IMR-90 (cell line): ENCODE measurements around the gene SLC25A6. TPM values are rescaled to one million over a fixed set of nuclear protein-coding genes. Genes with fewer than 3 reads are reported as not detected.

Source experiments
- ATAC-seq: fragments of 200-7000 bp; cut with Tn5 transposase; 2 replicates; pipeline ENCODE4 v1.9.1; 2020; ENCODE audit warnings: low read depth, mild to moderate bottlenecking, moderate library complexity
- BruUV-seq: library from RNA; stranded (reverse); fragments of 400-500 nt; replicated peaks from 2 replicates; lab custom pipeline; 2021; lab: Mats Ljungman, UMichigan
- CTCF ChIA-PET: fragments of 300-600 bp; formaldehyde crosslinking; extraction: SDS; loops from one replicate; lab custom pipeline; 2021; ENCODE audit warnings: antibody characterized with exemption; lab: Yijun Ruan, JAX
- POLR2A ChIA-PET: fragments of 300-600 bp; sonication (Branson Sonifier 250); formaldehyde crosslinking; loops from one replicate; lab custom pipeline; 2022; ENCODE audit warnings: antibody characterized with exemption; ENCODE audit not compliant: unreplicated experiment; lab: Charles Lee
- DNase-seq: peaks from one replicate; pipeline ENCODE4 v3.0.0; 2013
- H2AFZ ChIP-seq: replicated peaks from 2 replicates; pipeline ENCODE3; 2013; ENCODE audit warnings: low read length, mild to moderate bottlenecking; ENCODE audit not compliant: poor library complexity
- H2AK5ac ChIP-seq: 2 replicates; pipeline ENCODE4 v1.6.1; 2013; ENCODE audit warnings: low read depth, low read length, inconsistent platforms
- H2AK9ac ChIP-seq: replicated peaks from 2 replicates; pipeline ENCODE3; 2013; ENCODE audit warnings: mild to moderate bottlenecking, low read depth, low read length, moderate library complexity; ENCODE audit not compliant: poor library complexity
- H2BK120ac ChIP-seq: 2 replicates; pipeline ENCODE4 v1.6.1; 2013; ENCODE audit warnings: low read depth, low read length, inconsistent platforms
- H2BK15ac ChIP-seq: 3 replicates; pipeline ENCODE4 v1.6.1; 2013; ENCODE audit warnings: low read depth, low read length, inconsistent platforms
- H2BK20ac ChIP-seq: 2 replicates; pipeline ENCODE4 v1.6.1; 2013; ENCODE audit warnings: low read depth, mild to moderate bottlenecking, inconsistent platforms, low read length, moderate library complexity
- H2BK5ac ChIP-seq: 2 replicates; pipeline ENCODE4 v1.6.1; 2013; ENCODE audit warnings: mild to moderate bottlenecking, low read depth, low read length, inconsistent platforms; ENCODE audit not compliant: poor library complexity, severe bottlenecking
- H3K14ac ChIP-seq: replicated peaks from 2 replicates; pipeline ENCODE4 v1.6.1; 2013; ENCODE audit warnings: low read depth, low read length, inconsistent platforms
- H3K18ac ChIP-seq: 2 replicates; pipeline ENCODE4 v1.6.1; 2013; ENCODE audit warnings: low read depth, low read length, control low read depth
- H3K23ac ChIP-seq: 2 replicates; pipeline ENCODE4 v1.6.1; 2013; ENCODE audit warnings: low read depth, low read length, inconsistent platforms
- H3K27ac ChIP-seq: 2 replicates; pipeline ENCODE4 v1.5.1; 2013; ENCODE audit warnings: mild to moderate bottlenecking, control low read depth, low read length; ENCODE audit not compliant: insufficient read depth
- H3K27me3 ChIP-seq: 2 replicates; pipeline ENCODE4 v1.6.1; 2013; ENCODE audit warnings: low read length; ENCODE audit not compliant: control insufficient read depth, insufficient read depth
- H3K36me3 ChIP-seq: 2 replicates; pipeline ENCODE4 v1.6.1; 2013; ENCODE audit warnings: low read length, mixed read lengths; ENCODE audit not compliant: control insufficient read depth, insufficient read depth
- H3K4ac ChIP-seq: 2 replicates; pipeline ENCODE4 v1.6.1; 2013; ENCODE audit warnings: low read depth, low read length, inconsistent platforms
- H3K4me1 ChIP-seq: 2 replicates; pipeline ENCODE4 v1.6.1; 2013; ENCODE audit warnings: low read length, mixed read lengths; ENCODE audit not compliant: control insufficient read depth, insufficient read depth
- H3K4me2 ChIP-seq: 2 replicates; pipeline ENCODE4 v1.6.1; 2013; ENCODE audit warnings: low read depth, mild to moderate bottlenecking, control low read depth, low read length, moderate library complexity
- H3K4me3 ChIP-seq: 2 replicates; pipeline ENCODE4 v1.5.1; 2013; ENCODE audit warnings: low read depth, mild to moderate bottlenecking, control low read depth, low read length, moderate library complexity; ENCODE audit not compliant: insufficient read depth
- H3K56ac ChIP-seq: 2 replicates; pipeline ENCODE4 v1.6.1; 2013; ENCODE audit warnings: low read length, inconsistent platforms; ENCODE audit not compliant: insufficient read depth; ENCODE audit errors: extremely low read depth
- H3K79me1 ChIP-seq, 2 experiments: 2 replicates each; pipeline ENCODE4 v1.6.1; 2013; ENCODE audit warnings: low read length in 2 of 2, inconsistent platforms in 1 of 2, low read depth in 1 of 2
- H3K9ac ChIP-seq: 2 replicates; pipeline ENCODE4 v1.6.1; 2013; ENCODE audit warnings: low read depth, low read length, control low read depth
- H3K9me1 ChIP-seq: 2 replicates; pipeline ENCODE4 v1.6.1; 2013; ENCODE audit warnings: low read length, inconsistent platforms; ENCODE audit not compliant: insufficient read depth
- H3K9me3 ChIP-seq: 2 replicates; pipeline ENCODE4 v1.6.1; 2013; ENCODE audit warnings: low read length; ENCODE audit not compliant: control insufficient read depth, insufficient read depth
- H4K20me1 ChIP-seq: 2 replicates; pipeline ENCODE4 v1.6.1; 2013; ENCODE audit warnings: low read length, inconsistent platforms; ENCODE audit not compliant: insufficient read depth
- H4K5ac ChIP-seq: 2 replicates; pipeline ENCODE4 v1.6.1; 2013; ENCODE audit warnings: mild to moderate bottlenecking, low read depth, low read length, control low read depth
- H4K8ac ChIP-seq, 2 experiments: 2 replicates each; pipeline ENCODE4 v1.6.1; 2013; ENCODE audit warnings: low read depth in 2 of 2, low read length in 2 of 2, control low read depth in 1 of 2, inconsistent platforms in 1 of 2
- H4K91ac ChIP-seq: 2 replicates; pipeline ENCODE4 v1.6.1; 2013; ENCODE audit warnings: low read depth, low read length, inconsistent platforms; ENCODE audit not compliant: insufficient read depth
- BHLHE40 ChIP-seq: fragments of 150-350 bp; IDR thresholded peaks from 2 replicates; pipeline ENCODE4 v1.6.1; 2016; ENCODE audit warnings: mild to moderate bottlenecking, low read depth, low read length
- FOS ChIP-seq: fragments of 150-350 bp; IDR thresholded peaks from 2 replicates; pipeline ENCODE4 v1.6.1; 2016; ENCODE audit warnings: low read depth, low read length
- MAZ ChIP-seq: IDR thresholded peaks from 2 replicates; pipeline ENCODE4 v1.6.1; 2012; ENCODE audit warnings: low read depth, mild to moderate bottlenecking, low read length, improper control_type of control experiment, moderate library complexity, borderline replicate concordance
- MXI1 ChIP-seq: IDR thresholded peaks from 2 replicates; pipeline ENCODE4 v1.6.1; 2012; ENCODE audit warnings: low read depth, mild to moderate bottlenecking, low read length, moderate library complexity, borderline replicate concordance
- NFE2L2 ChIP-seq: fragments of 150-350 bp; IDR thresholded peaks from 2 replicates; pipeline ENCODE4 v1.6.1; 2016; ENCODE audit warnings: low read depth, mild to moderate bottlenecking, low read length
- POLR2A ChIP-seq: IDR thresholded peaks from 2 replicates; pipeline ENCODE4 v1.6.1; 2012; ENCODE audit warnings: mild to moderate bottlenecking, low read depth, low read length
- SMC3 ChIP-seq: fragments of 150-350 bp; IDR thresholded peaks from 2 replicates; pipeline ENCODE4 v1.6.1; 2016; ENCODE audit warnings: low read depth, mild to moderate bottlenecking, antibody characterized with exemption, low read length, moderate library complexity
- WGBS, 2 experiments: methylation state at CpG; one replicate each; pipeline versions ENCODE4 v1.1.5 to v1.1.7; 2013; ENCODE audit warnings: missing lambda C conversion rate in 2 of 2; ENCODE audit not compliant: insufficient read length in 1 of 2; ENCODE audit errors: extremely low coverage in 2 of 2; 5-methylcytosine and 5-hydroxymethylcytosine counted together
- dilution Hi-C: fragments of 300-500 bp; cut with HindIII; formaldehyde crosslinking; loops from one replicate; pipeline ENCODE4 v1.14.3; 2018; ENCODE audit warnings: low sequenced_read_pairs; ENCODE audit not compliant: unreplicated experiment
- in situ Hi-C: fragments of 300-500 bp; cut with MboI; formaldehyde crosslinking; loops from 3 replicates; pipeline ENCODE4 v1.14.3; 2019; ENCODE audit warnings: low sequenced_read_pairs, inconsistent platforms, mixed read lengths
- intact Hi-C: fragments of 100-400 bp; cut with micrococcal nuclease; formaldehyde crosslinking; loops from 2 replicates; pipeline ENCODE4 v1.10.0; 2022
- polyA plus RNA-seq, 3 experiments: library from polyadenylated mRNA; depleted of rRNA; stranded (reverse); fragments of >200 nt; gene quantifications; 2 replicates each; pipeline ENCODE4 v1.2.3, GENCODE V29; 2012; ENCODE audit warnings: low replicate concordance in 1 of 3
- total RNA-seq: library from RNA; depleted of rRNA; stranded (reverse); fragments of >200 nt; gene quantifications from 2 replicates; pipeline ENCODE4 v1.2.3, GENCODE V29; 2012

Gene SLC25A6
- total and polyA plus RNA-seq, 2 of the 4 experiments (the other 2 are of a cell fraction): 166 to 565 TPM

DNA sequence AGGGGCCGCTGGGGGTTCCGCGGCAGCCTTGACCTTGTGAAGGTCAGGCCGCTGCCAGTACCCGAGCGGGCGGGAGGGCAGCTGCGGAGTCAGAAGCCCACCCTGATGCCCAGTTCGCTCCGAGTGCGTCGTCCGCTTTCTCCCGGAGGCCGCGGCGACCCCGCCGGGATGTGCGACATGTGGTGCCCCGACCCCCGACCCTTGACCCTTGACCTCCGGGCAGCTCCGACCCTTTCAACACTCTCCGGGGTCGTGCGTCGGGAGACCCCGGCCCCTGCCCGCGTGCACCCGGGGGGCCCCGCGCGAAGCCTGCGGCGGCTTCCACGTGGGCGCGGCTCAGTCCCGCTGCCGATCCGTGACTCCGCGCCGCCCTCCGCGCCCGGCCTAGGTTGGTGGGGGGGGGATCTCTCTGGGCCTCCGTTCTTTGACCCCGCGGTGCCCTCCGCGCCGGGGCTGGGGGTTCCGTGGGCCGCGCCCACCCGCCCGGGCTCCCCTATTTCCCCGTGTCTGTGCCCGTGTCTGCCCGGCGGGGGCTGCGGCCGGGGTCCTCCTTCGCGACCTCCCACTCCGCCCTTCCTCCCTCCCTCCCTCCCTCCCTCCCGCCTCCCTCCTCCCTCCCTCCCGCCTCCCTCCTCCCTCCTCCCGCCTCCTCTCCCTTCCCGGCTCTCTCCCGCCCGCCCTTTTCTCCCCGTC, 609 bp upstream of the SLC25A6 start (continued):
- no peak for TF ChIP-seq NFE2L2
- no peak for TF ChIP-seq BHLHE40

DNA sequence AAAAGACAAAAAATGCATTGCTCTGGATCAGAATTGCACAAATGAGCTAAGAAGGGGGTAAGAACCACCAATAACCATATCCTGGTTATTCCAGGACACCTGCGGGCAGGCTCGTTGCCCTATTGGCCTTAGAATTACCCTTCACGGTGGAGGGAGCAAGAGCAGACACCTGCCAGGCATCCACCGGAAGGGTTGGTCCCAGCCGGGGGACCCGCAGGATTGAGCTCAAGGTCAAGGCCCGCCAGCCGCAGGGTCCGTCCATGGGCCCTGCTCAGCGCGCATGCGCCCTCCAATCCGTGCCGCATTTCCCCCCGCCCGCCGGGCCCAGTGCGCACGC, 575 bp downstream of the SLC25A6 start:
- Histone ChIP-seq H3K4me1 (no peaks in the 10 kb centered on the region; the same call in 1 of the 2 replicates), H3K56ac (peak overlapping the region; percentile 22; the same call in 1 of the 2 replicates), H3K4me3 (peak overlapping the region; percentile 94), H3K27ac (peak overlapping the region; percentile 67), H3K79me1 (peaks cover 9 to 53% of the 10 kb centered on the region in 2 experiments; a peak in 3 of 4 replicates), H2AK5ac (0 out of 2 replicates have a peak overlapping the region, but pooled peaks have one; percentile 60), H2AK9ac (peak overlapping the region; percentile 100), H4K8ac (peak overlapping the region in 1 of 2 experiments; percentile 45; a peak in 3 of 4 replicates), H3K9me1 (peaks cover 6% of the 10 kb centered on the region; the same call in 1 of the 2 replicates), H3K23ac (0 out of 2 replicates have a peak overlapping the region, but pooled peaks have one; percentile 56), H3K36me3 (peaks cover 42% of the 10 kb centered on the region), H3K4me2 (peak overlapping the region; percentile 82), H3K14ac (peak overlapping the region; percentile 84; the same call in 1 of the 2 replicates), H2BK5ac (peak overlapping the region; percentile 23), H3K9me3 (no peaks in the 10 kb centered on the region), H4K5ac (no peak overlapping the region), H2BK15ac (no peak overlapping the region), H3K27me3 (no peaks in the 10 kb centered on the region), H2BK20ac (no peak overlapping the region), H3K18ac (no peak overlapping the region), H2BK120ac (no peak overlapping the region), H4K91ac (peak overlapping the region; percentile 42; the same call in 1 of the 2 replicates), H3K4ac (peak overlapping the region; percentile 79), H3K9ac (peak overlapping the region; percentile 88), H2AFZ (peak overlapping the region; percentile 95), H4K20me1 (peaks cover 55% of the 10 kb centered on the region)
- DNase-seq (no peak), ATAC-seq (no peak; the same call in 1 of the 2 replicates)
- TF ChIP-seq SMC3 (no peak), POLR2A (no peak), MAZ (no peak), FOS (no peak), MXI1 (no peak), NFE2L2 (no peak), BHLHE40 (no peak)
- ChIA-PET CTCF (no interaction called here), POLR2A (no interaction called here)
- WGBS, 2 experiments: 0% methylated on average over 17 of the region's 19 CpGs; no CpG with 5 or more reads in 1 of the 2 experiments
- no TSS peak for BruUV-seq
- intact Hi-C loops: loop anchor here (10.0 kb wide), 1 partner anchor 53 kb away; no protein-coding TSS in a partner anchor
- dilution Hi-C loops: no loop called here
- in situ Hi-C loops: no loop called here
